Left forelimb (tissue), 1 donor: ENCODE measurements around the gene VASN.
"Not testable (repeated sequence)": the region's sequence is repeated elsewhere in the genome, so short reads cannot be mapped to it uniquely, and the experiment has no call there.

Experiments used
- DNase-seq: peaks from one replicate; pipeline ENCODE4 v3.0.0-alpha.2; 2018; ENCODE audit warnings: low spot score

VASN gene

GRCh38 chr16:4385066-4385788, 13.6 kb downstream of the VASN start:
- no peak for DNase-seq

- DNase-seq = no peak
Observed at GRCh38 chr16:4385789-4386450, 14.3 kb downstream of the VASN start.

GRCh38 chr16:4386451-4386805, 14.8 kb downstream of the VASN start:
- no peak for DNase-seq

- no peak for DNase-seq
Observed at GRCh38 chr16:4386951-4387565, 15.4 kb downstream of the VASN start.

- DNase-seq = no peak
Observed at GRCh38 chr16:4387781-4388180, 16.1 kb downstream of the VASN start.

- DNase-seq = no peak
Observed at GRCh38 chr16:4388271-4389021, 16.8 kb downstream of the VASN start.

- no peak for DNase-seq
Observed at GRCh38 chr16:4389051-4389955, 17.7 kb downstream of the VASN start.

GRCh38 chr16:4390266-4391260, 18.9 kb downstream of the VASN start:
- no peak for DNase-seq

GRCh38 chr16:4391631-4392381, 20.2 kb downstream of the VASN start:
- DNase-seq = no peak

GRCh38 chr16:4392382-4393239, 21.0 kb downstream of the VASN start:
- peak; percentile 88 for DNase-seq

- DNase-seq = no peak
Observed at GRCh38 chr16:4393240-4393600, 21.6 kb downstream of the VASN start.

GRCh38 chr16:4393850-4394249, 22.2 kb downstream of the VASN start:
- not testable (repeated sequence) for DNase-seq

- DNase-seq = no peak
Observed at GRCh38 chr16:4395055-4395726, 23.5 kb downstream of the VASN start.

GRCh38 chr16:4399001-4399730, 27.5 kb downstream of the VASN start:
- DNase-seq = no peak

GRCh38 chr16:4401094-4401501, 29.4 kb downstream of the VASN start:
- DNase-seq = no peak

GRCh38 chr16:4401510-4401909, 29.9 kb downstream of the VASN start:
- no peak for DNase-seq

GRCh38 chr16:4402439-4403132, 30.9 kb downstream of the VASN start:
- DNase-seq = peak; percentile 92
